MCF 10A (cell line): ENCODE measurements around the gene AKR1C2. TPM values are rescaled to one million over a fixed set of nuclear protein-coding genes. Genes with fewer than 3 reads are reported as not detected.
"Not testable (repeated sequence)": the region's sequence is repeated elsewhere in the genome, so short reads cannot be mapped to it uniquely, and the experiment has no call there.

Source experiments
- BruUV-seq: library from RNA; stranded (reverse); fragments of 400-500 nt; replicated peaks from 2 replicates; lab custom pipeline; 2021; lab: Mats Ljungman, UMichigan
- CTCF ChIA-PET: fragments of 300-600 bp; sonication (Branson Sonifier 250); formaldehyde crosslinking; extraction: SDS; loops from one replicate; lab custom pipeline; 2021; ENCODE audit warnings: antibody characterized with exemption, inconsistent platforms; lab: Yijun Ruan, JAX
- POLR2A ChIA-PET: fragments of 300-600, 350-650 bp; sonication (Branson Sonifier 250); formaldehyde crosslinking; extraction: SDS; loops from one replicate; lab custom pipeline; 2020; ENCODE audit warnings: antibody characterized with exemption, inconsistent platforms; lab: Yijun Ruan, JAX
- DNase-seq: peaks from one replicate; pipeline ENCODE4 v3.0.0-alpha.2; 2018; ENCODE audit not compliant: unreplicated experiment
- H3K27ac Mint-ChIP-seq: one replicate; pipeline ENCODE4 v1.8.0; 2022; ENCODE audit warnings: mild to moderate bottlenecking, low read depth, mixed read lengths; ENCODE audit not compliant: unreplicated experiment
- H3K27me3 Mint-ChIP-seq: one replicate; pipeline ENCODE4 v1.8.0; 2022; ENCODE audit warnings: mixed read lengths; ENCODE audit not compliant: insufficient read depth, unreplicated experiment
- H3K36me3 Mint-ChIP-seq: one replicate; pipeline ENCODE4 v1.8.0; 2022; ENCODE audit warnings: mild to moderate bottlenecking, moderate library complexity, mixed read lengths; ENCODE audit not compliant: insufficient read depth, unreplicated experiment
- H3K4me1 Mint-ChIP-seq: one replicate; pipeline ENCODE4 v1.8.0; 2022; ENCODE audit warnings: mixed read lengths; ENCODE audit not compliant: insufficient read depth, unreplicated experiment
- H3K4me3 Mint-ChIP-seq: one replicate; pipeline ENCODE4 v1.8.0; 2022; ENCODE audit warnings: mild to moderate bottlenecking, moderate library complexity, mixed read lengths; ENCODE audit not compliant: unreplicated experiment
- H3K9me3 Mint-ChIP-seq: one replicate; pipeline ENCODE4 v1.8.0; 2022; ENCODE audit warnings: mixed read lengths; ENCODE audit not compliant: unreplicated experiment
- intact Hi-C: fragments of 100-400 bp; cut with micrococcal nuclease; formaldehyde crosslinking; loops from 2 replicates; pipeline ENCODE4 v1.14.1; 2022
- total RNA-seq: library from RNA; stranded (reverse); gene quantifications from 2 replicates; pipeline ENCODE4 v1.2.3, GENCODE V29; 2022
- TF ChIP-seq, protein P1 (sequence below): fragments of 200-600 bp; IDR thresholded peaks from one replicate; pipeline ENCODE4 v1.8.0; 2022; ENCODE audit warnings: antibody characterized with exemption, mild to moderate bottlenecking; ENCODE audit not compliant: unreplicated experiment

The AKR1C2 gene
- total RNA-seq, 1 experiment from 2014 or later: 19.7 TPM

DNA sequence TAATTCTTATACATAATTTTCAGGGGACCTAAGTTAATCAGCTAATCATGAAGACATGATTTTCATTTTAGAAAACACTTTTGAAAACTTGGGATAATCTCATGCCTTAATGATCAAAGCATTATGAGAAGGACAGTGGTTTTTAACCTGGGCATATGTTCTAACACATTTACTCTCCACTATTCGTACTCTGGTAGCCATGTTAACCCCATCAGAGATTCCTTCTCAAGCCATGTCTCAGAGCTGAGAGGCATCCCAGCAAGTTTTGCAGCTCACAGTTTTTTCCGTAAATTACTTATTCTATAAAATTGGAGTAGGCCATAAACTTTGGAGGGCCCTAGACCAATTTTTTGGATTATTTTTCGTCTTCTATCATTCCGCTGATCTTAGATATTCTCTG lies 24.8 kb downstream of the AKR1C2 start:
- no peak for DNase-seq
- TF ChIP-seq, protein P1, sequence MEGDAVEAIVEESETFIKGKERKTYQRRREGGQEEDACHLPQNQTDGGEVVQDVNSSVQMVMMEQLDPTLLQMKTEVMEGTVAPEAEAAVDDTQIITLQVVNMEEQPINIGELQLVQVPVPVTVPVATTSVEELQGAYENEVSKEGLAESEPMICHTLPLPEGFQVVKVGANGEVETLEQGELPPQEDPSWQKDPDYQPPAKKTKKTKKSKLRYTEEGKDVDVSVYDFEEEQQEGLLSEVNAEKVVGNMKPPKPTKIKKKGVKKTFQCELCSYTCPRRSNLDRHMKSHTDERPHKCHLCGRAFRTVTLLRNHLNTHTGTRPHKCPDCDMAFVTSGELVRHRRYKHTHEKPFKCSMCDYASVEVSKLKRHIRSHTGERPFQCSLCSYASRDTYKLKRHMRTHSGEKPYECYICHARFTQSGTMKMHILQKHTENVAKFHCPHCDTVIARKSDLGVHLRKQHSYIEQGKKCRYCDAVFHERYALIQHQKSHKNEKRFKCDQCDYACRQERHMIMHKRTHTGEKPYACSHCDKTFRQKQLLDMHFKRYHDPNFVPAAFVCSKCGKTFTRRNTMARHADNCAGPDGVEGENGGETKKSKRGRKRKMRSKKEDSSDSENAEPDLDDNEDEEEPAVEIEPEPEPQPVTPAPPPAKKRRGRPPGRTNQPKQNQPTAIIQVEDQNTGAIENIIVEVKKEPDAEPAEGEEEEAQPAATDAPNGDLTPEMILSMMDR: no peak
- ChIA-PET POLR2A (no interaction called here), CTCF (interaction anchor here (1.2 kb wide), 1 partner anchor 129 kb away, joined by 5 read pairs; no protein-coding TSS in a partner anchor)
- H3K9me3 Mint-ChIP-seq: no peaks in the 10 kb centered on the region
- peaks cover 5% of the 10 kb centered on the region for H3K36me3 Mint-ChIP-seq
- no peaks in the 10 kb centered on the region for H3K27me3 Mint-ChIP-seq
- intact Hi-C loops: no loop called here
- BruUV-seq: no TSS peak
- no peaks in the 10 kb centered on the region for H3K4me1 Mint-ChIP-seq
- H3K27ac Mint-ChIP-seq: no peak overlapping the region
- H3K4me3 Mint-ChIP-seq: no peak overlapping the region

GRCh38 chr10:4977025-4977424 lies 26.6 kb downstream of the AKR1C2 start:
- Mint-ChIP-seq H3K36me3 (peaks cover 5% of the 10 kb centered on the region), H3K9me3 (no peaks in the 10 kb centered on the region), H3K4me3 (no peak overlapping the region), H3K4me1 (no peaks in the 10 kb centered on the region), H3K27ac (no peak overlapping the region), H3K27me3 (no peaks in the 10 kb centered on the region)
- intact Hi-C loops: no loop called here
- CTCF ChIA-PET: interaction anchor here (1.0 to 1.9 kb wide), 2 partner anchors 126 to 127 kb away, joined by 3 to 6 read pairs; no protein-coding TSS in a partner anchor
- POLR2A ChIA-PET: no interaction called here
- TF ChIP-seq, protein P1: no peak
- no TSS peak for BruUV-seq
- DNase-seq: no peak

DNA sequence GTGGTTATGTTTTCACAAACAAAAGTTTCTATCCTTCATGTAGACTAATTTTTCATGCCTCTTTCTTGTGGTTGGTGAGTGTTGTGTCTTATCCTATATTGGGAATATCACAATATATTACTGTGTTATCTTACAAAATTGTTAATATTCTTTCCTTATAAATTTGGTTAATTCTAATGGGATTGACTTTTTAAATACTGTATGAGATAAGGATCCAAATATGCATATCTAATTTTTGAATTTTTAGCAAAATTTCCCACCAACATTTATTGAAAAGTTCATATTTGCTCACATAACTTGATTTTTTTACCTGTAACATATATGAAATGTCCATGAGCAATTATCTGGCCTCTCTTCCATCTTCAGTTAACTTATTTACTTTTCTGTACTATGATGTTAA lies 29.3 kb downstream of the AKR1C2 start:
- H3K27ac Mint-ChIP-seq, H3K4me3 Mint-ChIP-seq, H3K4me1 Mint-ChIP-seq, H3K9me3 Mint-ChIP-seq, intact Hi-C loops, H3K27me3 Mint-ChIP-seq, BruUV-seq, CTCF ChIA-PET, DNase-seq, POLR2A ChIA-PET: not testable (repeated sequence)
- H3K36me3 Mint-ChIP-seq: peaks cover 11% of the 10 kb centered on the region

DNA sequence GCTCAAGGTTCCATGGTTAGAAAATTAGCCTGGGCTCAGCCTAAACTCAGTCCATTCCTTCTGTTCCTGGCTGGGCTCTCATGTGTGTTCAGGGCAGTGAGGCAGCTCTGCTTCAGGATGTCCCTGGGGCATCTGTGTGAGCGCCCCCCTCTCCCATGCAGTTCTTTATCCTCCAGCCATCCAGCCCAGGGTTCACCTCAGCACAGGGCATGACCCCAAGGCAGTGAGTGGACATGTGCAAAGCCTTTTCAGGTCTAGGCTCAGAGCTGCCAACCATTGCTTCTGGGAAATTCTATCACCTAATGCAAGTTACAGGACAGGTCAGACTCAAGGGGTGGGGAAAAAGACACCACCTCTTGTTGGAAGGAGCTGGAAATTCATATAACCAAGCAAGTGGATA lies 30.4 kb downstream of the AKR1C2 start:
- BruUV-seq, H3K27me3 Mint-ChIP-seq, POLR2A ChIA-PET, DNase-seq, H3K4me1 Mint-ChIP-seq, H3K9me3 Mint-ChIP-seq, H3K27ac Mint-ChIP-seq, H3K4me3 Mint-ChIP-seq, intact Hi-C loops: not testable (repeated sequence)
- peaks cover 11% of the 10 kb centered on the region for H3K36me3 Mint-ChIP-seq
- CTCF ChIA-PET: interaction anchor here (0.7 kb wide), 1 partner anchor 361 kb away, joined by 3 read pairs; no protein-coding TSS in a partner anchor

DNA sequence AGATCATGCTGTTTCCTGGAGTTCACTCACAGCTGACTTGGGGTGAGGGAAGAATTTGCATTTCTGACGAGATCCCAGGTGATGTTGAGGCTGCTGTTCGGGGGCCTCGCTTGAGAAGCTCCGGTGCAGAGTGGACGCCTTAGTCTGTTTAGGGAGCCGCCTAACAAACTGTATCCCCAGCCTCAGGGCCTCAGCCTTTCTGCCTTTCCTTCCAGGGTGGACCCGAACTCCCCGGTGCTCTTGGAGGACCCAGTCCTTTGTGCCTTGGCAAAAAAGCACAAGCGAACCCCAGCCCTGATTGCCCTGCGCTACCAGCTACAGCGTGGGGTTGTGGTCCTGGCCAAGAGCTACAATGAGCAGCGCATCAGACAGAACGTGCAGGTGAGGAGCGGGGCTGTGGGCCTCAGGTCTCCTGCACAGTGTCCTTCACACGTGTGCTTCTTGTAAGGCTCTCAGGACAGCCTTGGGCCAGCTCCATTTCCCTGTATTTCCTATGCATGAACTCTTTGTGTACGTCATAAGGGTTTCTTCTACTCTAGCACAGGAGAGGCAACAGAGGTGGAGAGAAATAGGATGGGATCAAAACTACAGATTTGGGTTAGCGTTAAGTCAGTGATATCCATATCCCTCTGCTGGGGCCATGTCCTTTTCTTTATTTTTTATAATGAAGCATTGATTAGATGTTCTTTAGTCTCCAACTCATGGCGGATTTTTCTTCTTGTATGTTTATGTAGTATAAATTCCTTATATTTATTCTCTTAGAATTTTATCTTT lies 31.1 kb downstream of the AKR1C2 start:
- POLR2A ChIA-PET, intact Hi-C loops, H3K27ac Mint-ChIP-seq, H3K4me3 Mint-ChIP-seq, H3K27me3 Mint-ChIP-seq, H3K4me1 Mint-ChIP-seq, H3K9me3 Mint-ChIP-seq, BruUV-seq, DNase-seq, CTCF ChIA-PET: not testable (repeated sequence)
- H3K36me3 Mint-ChIP-seq: peaks cover 11% of the 10 kb centered on the region

DNA sequence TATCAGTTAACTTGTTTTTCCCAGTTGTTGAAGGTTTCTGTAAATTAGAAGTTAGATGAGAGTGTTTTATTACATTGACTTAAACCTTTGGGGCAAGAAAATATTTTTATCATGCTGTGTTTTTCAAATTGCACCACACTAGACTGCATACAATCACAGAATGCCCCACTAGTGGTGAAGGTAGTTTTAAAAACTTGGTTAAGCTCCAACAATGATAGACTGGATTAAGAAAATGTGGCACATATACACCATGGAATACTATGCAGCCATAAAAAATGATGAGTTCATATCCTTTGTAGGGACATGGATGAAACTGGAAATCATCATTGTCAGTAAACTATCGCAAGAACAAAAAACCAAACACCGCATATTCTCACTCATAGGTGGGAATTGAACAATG lies 33.3 kb downstream of the AKR1C2 start:
- H3K4me1 Mint-ChIP-seq, intact Hi-C loops, H3K9me3 Mint-ChIP-seq, DNase-seq, H3K27ac Mint-ChIP-seq, H3K4me3 Mint-ChIP-seq, H3K27me3 Mint-ChIP-seq, BruUV-seq, POLR2A ChIA-PET: not testable (repeated sequence)
- CTCF ChIA-PET: interaction anchor here (0.6 to 1.2 kb wide), 2 partner anchors 11 to 28 kb away, joined by 3 read pairs; no protein-coding TSS in a partner anchor
- H3K36me3 Mint-ChIP-seq: peaks cover 15% of the 10 kb centered on the region

DNA sequence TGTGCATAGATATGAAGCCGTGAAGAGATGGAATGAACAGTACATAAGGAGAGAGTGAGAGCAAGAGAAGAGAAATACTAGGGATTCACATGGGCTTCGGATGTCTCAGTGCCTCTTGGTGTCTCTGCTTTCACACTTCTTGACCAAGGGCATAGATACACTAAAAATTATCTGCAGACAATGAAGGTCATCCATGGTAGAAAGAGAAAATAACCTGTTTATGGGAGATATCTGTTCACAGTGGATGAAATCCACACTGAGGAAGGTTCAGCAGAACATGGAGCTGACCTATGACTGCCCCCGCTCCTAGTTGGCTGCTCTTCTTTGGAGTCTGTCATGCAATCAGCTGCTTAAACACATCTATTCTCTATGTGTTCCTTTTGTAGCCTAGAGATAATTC lies 34.4 kb downstream of the AKR1C2 start:
- H3K27me3 Mint-ChIP-seq, BruUV-seq: not testable (repeated sequence)
- CTCF ChIA-PET: interaction anchor here (1.0 to 1.2 kb wide), 2 partner anchors 12 to 14 kb away, joined by 3 to 5 read pairs; no protein-coding TSS in a partner anchor

More for the DNA sequence above, 34.4 kb downstream of the AKR1C2 start:
- intact Hi-C loops, H3K27ac Mint-ChIP-seq, H3K4me1 Mint-ChIP-seq, H3K9me3 Mint-ChIP-seq, H3K4me3 Mint-ChIP-seq, DNase-seq: not testable (repeated sequence)
- H3K36me3 Mint-ChIP-seq: peaks cover 15% of the 10 kb centered on the region
- POLR2A ChIA-PET: interaction anchor here (0.6 kb wide), 1 partner anchor 37 kb away, joined by 3 read pairs; no protein-coding TSS in a partner anchor
